Neural cell (in vitro differentiated cells): ENCODE results near the gene FCRLB. TPM values are rescaled to one million over a fixed set of nuclear protein-coding genes. Genes with fewer than 3 reads are reported as not detected.

Experiments
- H2AFZ ChIP-seq: fragments of 200-600, 300-800 bp; sonication (generic), shearing (Covaris generic); 2 replicates; pipeline ENCODE4 v1.6.0; 2014; ENCODE audit warnings: low read depth, mild to moderate bottlenecking, antibody characterized with exemption, low read length, moderate library complexity
- H3F3A ChIP-seq: fragments of 200-600 bp; shearing (Covaris generic); 2 replicates; pipeline ENCODE4 v1.6.1; 2016; ENCODE audit warnings: mild to moderate bottlenecking, moderate library complexity, mixed read lengths, antibody characterized with exemption, low read length; ENCODE audit not compliant: insufficient read depth, poor library complexity, severe bottlenecking
- H3K27ac ChIP-seq: fragments of 200-600, 300-800 bp; sonication (generic), shearing (Covaris generic); 2 replicates; pipeline ENCODE4 v1.5.1; 2014; ENCODE audit warnings: mild to moderate bottlenecking, low read length, moderate library complexity
- H3K27me3 ChIP-seq: fragments of 300-800, 200-600 bp; sonication (generic), shearing (Covaris generic); 2 replicates; pipeline ENCODE4 v1.6.0; 2014; ENCODE audit warnings: mild to moderate bottlenecking, low read depth, low read length, moderate library complexity; ENCODE audit not compliant: insufficient read depth
- H3K36me3 ChIP-seq: fragments of 300-800, 200-600 bp; sonication (generic), shearing (Covaris generic); 2 replicates; pipeline ENCODE4 v1.5.1; 2014; ENCODE audit warnings: mild to moderate bottlenecking, antibody characterized with exemption, low read length, moderate library complexity; ENCODE audit not compliant: insufficient read depth
- H3K4me2 ChIP-seq: fragments of 300-800, 200-600 bp; sonication (generic), shearing (Covaris generic); 2 replicates; pipeline ENCODE4 v1.6.0; 2014; ENCODE audit warnings: mild to moderate bottlenecking, low read length
- H3K4me3 ChIP-seq: fragments of 300-800, 200-600 bp; sonication (generic), shearing (Covaris generic); 2 replicates; pipeline ENCODE4 v1.5.1; 2014; ENCODE audit warnings: mild to moderate bottlenecking, low read length, moderate library complexity
- H3K79me2 ChIP-seq: fragments of 200-600 bp; shearing (Covaris generic); replicated peaks from 2 replicates; pipeline ENCODE4 v1.6.0; 2014; ENCODE audit warnings: mild to moderate bottlenecking, low read length, moderate library complexity; ENCODE audit not compliant: insufficient read depth
- H3K9ac ChIP-seq: fragments of 300-800, 200-600 bp; sonication (generic), shearing (Covaris generic); 2 replicates; pipeline ENCODE4 v1.6.1; 2016; ENCODE audit warnings: mild to moderate bottlenecking, low read length, mixed read lengths
- H3K9me2 ChIP-seq: fragments of 200-600 bp; shearing (Covaris generic); 2 replicates; pipeline ENCODE4 v1.6.1; 2016; ENCODE audit warnings: mild to moderate bottlenecking, low read length, mixed read lengths; ENCODE audit not compliant: insufficient read depth
- H3K9me3 ChIP-seq: fragments of 200-600, 300-800 bp; sonication (generic), shearing (Covaris generic); 2 replicates; pipeline ENCODE4 v1.6.1; 2016; ENCODE audit warnings: mild to moderate bottlenecking, mixed run types, low read length, moderate library complexity, mixed read lengths
- H4K20me1 ChIP-seq: fragments of 200-600 bp; shearing (Covaris generic); 2 replicates; pipeline ENCODE4 v1.6.1; 2016; ENCODE audit warnings: mild to moderate bottlenecking, mixed run types; ENCODE audit not compliant: insufficient read depth
- EP300 ChIP-seq: fragments of 450-650 bp; conservative IDR thresholded peaks from 2 replicates; pipeline ENCODE4 v1.6.1; 2014; ENCODE audit warnings: antibody characterized with exemption, mild to moderate bottlenecking, moderate library complexity; ENCODE audit not compliant: poor library complexity, severe bottlenecking
- EZH2 ChIP-seq: fragments of 200-600, 300-800 bp; shearing (Covaris generic), sonication (generic); IDR thresholded peaks from 2 replicates; pipeline ENCODE4 v1.6.1; 2014; ENCODE audit warnings: antibody characterized with exemption, low read length, borderline replicate concordance, mild to moderate bottlenecking; ENCODE audit not compliant: insufficient read depth, poor library complexity, severe bottlenecking
- MXI1 ChIP-seq: fragments of 450-650 bp; conservative IDR thresholded peaks from 2 replicates; pipeline ENCODE4 v1.6.1; 2014; ENCODE audit warnings: antibody characterized with exemption, mild to moderate bottlenecking; ENCODE audit not compliant: poor library complexity, severe bottlenecking
- POLR2AphosphoS5 ChIP-seq: IDR thresholded peaks from 2 replicates; pipeline ENCODE4 v1.6.1; 2012
- RAD21 ChIP-seq: fragments of 450-650 bp; conservative IDR thresholded peaks from 2 replicates; pipeline ENCODE4 v1.6.1; 2014; ENCODE audit warnings: antibody characterized with exemption, mild to moderate bottlenecking, moderate library complexity
- SMC3 ChIP-seq: fragments of 450-650 bp; conservative IDR thresholded peaks from 2 replicates; pipeline ENCODE4 v1.6.1; 2014; ENCODE audit warnings: antibody characterized with exemption, mild to moderate bottlenecking, moderate library complexity; ENCODE audit not compliant: poor library complexity
- TAF1 ChIP-seq: IDR thresholded peaks from 2 replicates; pipeline ENCODE4 v1.6.1; 2012; ENCODE audit warnings: low read depth
- polyA plus RNA-seq: library from polyadenylated mRNA; depleted of rRNA; stranded (reverse); fragments of >200 nt; gene quantifications from 2 replicates; pipeline ENCODE4 v1.2.3, GENCODE V29; 2014
- TF ChIP-seq, protein P1 (sequence below): fragments of 450-650 bp; IDR thresholded peaks from 2 replicates; pipeline ENCODE4 v1.5.1; 2014; ENCODE audit warnings: antibody characterized with exemption, mild to moderate bottlenecking, moderate library complexity; ENCODE audit not compliant: poor library complexity, severe bottlenecking
- TF ChIP-seq, protein P2 (sequence below): IDR thresholded peaks from 2 replicates; pipeline ENCODE4 v1.6.1; 2012; ENCODE audit warnings: borderline replicate concordance

The FCRLB gene
- polyA plus RNA-seq, 1 donor from 2014 or later = 0.45 TPM

DNA sequence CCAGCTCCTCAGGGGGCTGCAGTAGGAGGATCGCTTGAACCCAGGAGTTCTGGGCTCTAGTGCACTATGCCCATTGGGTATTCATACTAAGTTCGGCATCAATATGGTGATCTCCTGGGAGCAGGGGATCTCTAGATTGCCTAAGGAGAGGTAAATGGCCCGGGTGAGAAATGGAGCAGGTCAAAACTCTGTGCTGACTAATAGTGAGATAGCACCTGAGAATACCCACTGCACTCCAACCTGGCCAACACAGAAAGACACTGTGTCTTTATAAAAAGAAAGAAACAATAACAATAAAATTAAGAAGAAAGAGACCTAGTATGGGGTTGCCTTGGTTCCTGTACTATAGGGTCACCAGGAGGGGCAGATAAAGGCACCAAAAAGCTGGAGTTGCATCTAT is 14.5 kb downstream of the FCRLB start:
- no peaks in the 10 kb centered on the region for H3K9me3 ChIP-seq
- TF ChIP-seq RAD21 (no peak), POLR2AphosphoS5 (no peak), EP300 (no peak), TAF1 (no peak), MXI1 (no peak), EZH2 (no peak), SMC3 (no peak)
- TF ChIP-seq, protein P1, sequence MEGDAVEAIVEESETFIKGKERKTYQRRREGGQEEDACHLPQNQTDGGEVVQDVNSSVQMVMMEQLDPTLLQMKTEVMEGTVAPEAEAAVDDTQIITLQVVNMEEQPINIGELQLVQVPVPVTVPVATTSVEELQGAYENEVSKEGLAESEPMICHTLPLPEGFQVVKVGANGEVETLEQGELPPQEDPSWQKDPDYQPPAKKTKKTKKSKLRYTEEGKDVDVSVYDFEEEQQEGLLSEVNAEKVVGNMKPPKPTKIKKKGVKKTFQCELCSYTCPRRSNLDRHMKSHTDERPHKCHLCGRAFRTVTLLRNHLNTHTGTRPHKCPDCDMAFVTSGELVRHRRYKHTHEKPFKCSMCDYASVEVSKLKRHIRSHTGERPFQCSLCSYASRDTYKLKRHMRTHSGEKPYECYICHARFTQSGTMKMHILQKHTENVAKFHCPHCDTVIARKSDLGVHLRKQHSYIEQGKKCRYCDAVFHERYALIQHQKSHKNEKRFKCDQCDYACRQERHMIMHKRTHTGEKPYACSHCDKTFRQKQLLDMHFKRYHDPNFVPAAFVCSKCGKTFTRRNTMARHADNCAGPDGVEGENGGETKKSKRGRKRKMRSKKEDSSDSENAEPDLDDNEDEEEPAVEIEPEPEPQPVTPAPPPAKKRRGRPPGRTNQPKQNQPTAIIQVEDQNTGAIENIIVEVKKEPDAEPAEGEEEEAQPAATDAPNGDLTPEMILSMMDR = no peak
- TF ChIP-seq, protein P2, sequence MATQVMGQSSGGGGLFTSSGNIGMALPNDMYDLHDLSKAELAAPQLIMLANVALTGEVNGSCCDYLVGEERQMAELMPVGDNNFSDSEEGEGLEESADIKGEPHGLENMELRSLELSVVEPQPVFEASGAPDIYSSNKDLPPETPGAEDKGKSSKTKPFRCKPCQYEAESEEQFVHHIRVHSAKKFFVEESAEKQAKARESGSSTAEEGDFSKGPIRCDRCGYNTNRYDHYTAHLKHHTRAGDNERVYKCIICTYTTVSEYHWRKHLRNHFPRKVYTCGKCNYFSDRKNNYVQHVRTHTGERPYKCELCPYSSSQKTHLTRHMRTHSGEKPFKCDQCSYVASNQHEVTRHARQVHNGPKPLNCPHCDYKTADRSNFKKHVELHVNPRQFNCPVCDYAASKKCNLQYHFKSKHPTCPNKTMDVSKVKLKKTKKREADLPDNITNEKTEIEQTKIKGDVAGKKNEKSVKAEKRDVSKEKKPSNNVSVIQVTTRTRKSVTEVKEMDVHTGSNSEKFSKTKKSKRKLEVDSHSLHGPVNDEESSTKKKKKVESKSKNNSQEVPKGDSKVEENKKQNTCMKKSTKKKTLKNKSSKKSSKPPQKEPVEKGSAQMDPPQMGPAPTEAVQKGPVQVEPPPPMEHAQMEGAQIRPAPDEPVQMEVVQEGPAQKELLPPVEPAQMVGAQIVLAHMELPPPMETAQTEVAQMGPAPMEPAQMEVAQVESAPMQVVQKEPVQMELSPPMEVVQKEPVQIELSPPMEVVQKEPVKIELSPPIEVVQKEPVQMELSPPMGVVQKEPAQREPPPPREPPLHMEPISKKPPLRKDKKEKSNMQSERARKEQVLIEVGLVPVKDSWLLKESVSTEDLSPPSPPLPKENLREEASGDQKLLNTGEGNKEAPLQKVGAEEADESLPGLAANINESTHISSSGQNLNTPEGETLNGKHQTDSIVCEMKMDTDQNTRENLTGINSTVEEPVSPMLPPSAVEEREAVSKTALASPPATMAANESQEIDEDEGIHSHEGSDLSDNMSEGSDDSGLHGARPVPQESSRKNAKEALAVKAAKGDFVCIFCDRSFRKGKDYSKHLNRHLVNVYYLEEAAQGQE = no peak
- H3K79me2 ChIP-seq = no peaks in the 10 kb centered on the region
- no peaks in the 10 kb centered on the region for H4K20me1 ChIP-seq
- H3K9ac ChIP-seq = no peak overlapping the region
- no peaks in the 10 kb centered on the region for H3K27me3 ChIP-seq
- no peaks in the 10 kb centered on the region for H3F3A ChIP-seq
- H3K9me2 ChIP-seq = no peaks in the 10 kb centered on the region
- no peak overlapping the region for H3K4me2 ChIP-seq
- no peak overlapping the region for H2AFZ ChIP-seq
- H3K27ac ChIP-seq = no peak overlapping the region
- no peak overlapping the region for H3K4me3 ChIP-seq
- no peaks in the 10 kb centered on the region for H3K36me3 ChIP-seq

DNA sequence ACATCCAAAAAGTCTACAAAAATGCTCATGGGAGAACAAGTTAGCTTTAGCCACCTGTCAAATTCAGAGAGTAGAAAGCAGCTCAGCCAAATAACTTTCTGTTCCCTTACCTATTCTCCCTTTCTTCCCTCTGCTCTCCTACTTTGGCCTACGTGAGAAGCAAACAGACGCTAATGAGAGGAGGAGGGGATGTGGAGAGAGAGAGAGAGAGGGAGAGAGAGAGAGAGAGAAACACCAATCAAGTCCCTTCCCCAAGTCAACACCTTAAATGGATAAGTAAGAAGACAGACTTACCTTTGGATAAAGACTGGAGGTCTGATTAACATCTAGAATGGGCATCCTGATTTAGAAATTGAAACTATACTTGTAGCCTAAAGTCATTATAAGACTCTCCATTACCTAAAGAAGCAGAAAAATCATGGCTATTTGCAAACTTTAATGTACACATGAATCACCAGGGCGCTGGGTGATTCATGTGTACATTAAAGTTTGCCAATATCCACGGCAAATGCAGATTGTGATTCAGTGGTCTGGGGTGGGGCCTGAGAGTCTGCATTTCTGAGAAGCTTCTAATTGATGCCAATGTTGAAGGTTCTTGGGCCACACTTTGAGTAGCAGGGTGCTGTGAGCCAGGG is 15.1 kb downstream of the FCRLB start:
- no peaks in the 10 kb centered on the region for H3K9me3 ChIP-seq

More for the DNA sequence above, 15.1 kb downstream of the FCRLB start:
- Histone ChIP-seq H4K20me1 (no peaks in the 10 kb centered on the region), H3K9me2 (no peaks in the 10 kb centered on the region), H3K79me2 (no peaks in the 10 kb centered on the region), H3K27ac (no peak overlapping the region), H3K36me3 (no peaks in the 10 kb centered on the region), H3K4me3 (no peak overlapping the region), H3K9ac (no peak overlapping the region), H3K4me2 (no peak overlapping the region), H3F3A (no peaks in the 10 kb centered on the region), H3K27me3 (no peaks in the 10 kb centered on the region), H2AFZ (no peak overlapping the region)
- TF ChIP-seq EP300 (no peak), MXI1 (no peak), SMC3 (no peak), TAF1 (no peak), RAD21 (no peak), EZH2 (no peak), POLR2AphosphoS5 (no peak)
- TF ChIP-seq, protein P1 = no peak
- TF ChIP-seq, protein P2 = no peak
